Ectodermal cell (in vitro differentiated cells): ENCODE measurements around the gene NRSN1.

Experiments used
- H3K27ac ChIP-seq: 2 replicates; pipeline ENCODE4 v1.7.0; 2013; ENCODE audit warnings: mild to moderate bottlenecking, low read depth, low read length; ENCODE audit not compliant: insufficient read depth, poor library complexity, severe bottlenecking
- H3K27me3 ChIP-seq: 2 replicates; pipeline ENCODE4 v1.7.0; 2013; ENCODE audit warnings: mild to moderate bottlenecking, low read length; ENCODE audit not compliant: insufficient read depth, control insufficient read depth, poor library complexity, severe bottlenecking
- H3K36me3 ChIP-seq: one replicate; pipeline ENCODE4 v1.7.0; 2013; ENCODE audit warnings: low read length; ENCODE audit not compliant: control insufficient read depth, insufficient read depth
- H3K4me1 ChIP-seq: one replicate; pipeline ENCODE4 v1.7.0; 2013; ENCODE audit warnings: low read length; ENCODE audit not compliant: control insufficient read depth, insufficient read depth
- H3K4me3 ChIP-seq: 2 replicates; pipeline ENCODE4 v1.7.0; 2013; ENCODE audit warnings: low read depth, low read length, control low read depth; ENCODE audit not compliant: insufficient read depth
- H3K9me3 ChIP-seq: 2 replicates; pipeline ENCODE4 v1.7.0; 2013; ENCODE audit warnings: mild to moderate bottlenecking, low read length, moderate library complexity; ENCODE audit not compliant: control insufficient read depth
- WGBS, 2 experiments: methylation state at CpG; one replicate each; pipeline ENCODE4 v1.1.7; 2013; ENCODE audit warnings: missing lambda C conversion rate in 2 of 2; 5-methylcytosine and 5-hydroxymethylcytosine counted together

The NRSN1 gene

GRCh38 chr6:24152014-24152413 is 26.0 kb downstream of the NRSN1 start:
- no peak overlapping the region for H3K27ac ChIP-seq
- H3K9me3 ChIP-seq: no peaks in the 10 kb centered on the region
- H3K36me3 ChIP-seq: no peaks in the 10 kb centered on the region
- WGBS, 2 experiments: 100% methylated on average over 1 of the region's 1 CpG
- H3K4me1 ChIP-seq: no peaks in the 10 kb centered on the region
- no peak overlapping the region for H3K4me3 ChIP-seq
- no peaks in the 10 kb centered on the region for H3K27me3 ChIP-seq

- H3K4me1 ChIP-seq: no peaks in the 10 kb centered on the region
- no peak overlapping the region for H3K4me3 ChIP-seq
- H3K27ac ChIP-seq: no peak overlapping the region
- H3K36me3 ChIP-seq: no peaks in the 10 kb centered on the region
- no peaks in the 10 kb centered on the region for H3K27me3 ChIP-seq
- no peaks in the 10 kb centered on the region for H3K9me3 ChIP-seq
Observed at GRCh38 chr6:24154121-24154520, 28.1 kb downstream of the NRSN1 start.

DNA sequence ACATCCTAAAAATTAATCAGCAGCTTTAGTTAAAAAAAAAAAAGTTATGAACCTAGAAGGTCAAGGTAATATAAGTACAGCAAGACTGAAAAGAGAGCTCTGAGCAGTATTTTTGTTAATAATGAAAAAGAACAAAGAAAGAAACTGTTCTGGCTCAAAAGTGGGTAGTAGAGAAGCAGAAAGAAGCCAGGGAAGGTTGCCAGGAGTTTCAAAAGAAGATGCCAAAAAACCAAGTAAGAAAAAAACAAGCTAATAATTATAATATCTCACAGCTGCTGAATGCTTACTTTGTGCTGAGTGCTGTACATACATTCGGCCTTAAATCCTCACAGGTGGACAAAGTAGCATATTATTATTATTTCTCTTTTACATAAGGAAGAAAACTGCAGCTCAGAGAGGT is 31.9 kb downstream of the NRSN1 start:
- Histone ChIP-seq H3K4me3 (no peak overlapping the region), H3K9me3 (no peaks in the 10 kb centered on the region), H3K27ac (no peak overlapping the region), H3K27me3 (no peaks in the 10 kb centered on the region), H3K4me1 (no peaks in the 10 kb centered on the region), H3K36me3 (no peaks in the 10 kb centered on the region)
- 80% methylated on average over 1 of the region's 1 CpG; no CpG with 5 or more reads in 1 of the 2 experiments for WGBS, 2 experiments

DNA sequence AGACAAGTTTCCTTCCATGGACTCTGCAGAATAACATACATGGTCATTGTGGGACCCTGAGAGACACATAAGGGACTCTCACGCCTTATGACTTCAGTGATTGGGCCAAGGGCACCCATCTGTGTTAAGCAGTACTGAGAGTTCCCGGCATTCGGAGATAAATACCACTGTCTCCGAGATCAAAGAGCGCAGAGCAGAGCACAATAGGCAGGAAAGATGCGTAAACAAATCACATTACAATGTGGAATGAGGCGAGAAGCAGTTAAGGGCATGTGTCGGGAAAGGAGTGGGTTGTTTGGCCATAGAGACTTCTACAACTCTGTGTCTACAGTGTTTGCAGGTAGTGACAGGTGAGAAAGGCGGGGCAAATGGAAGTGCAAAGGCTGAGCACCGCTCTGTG is 57.6 kb downstream of the NRSN1 start:
- WGBS, 2 experiments: 90 to 91% methylated on average over 10 of the region's 10 CpGs
- Histone ChIP-seq H3K9me3 (no peaks in the 10 kb centered on the region), H3K27me3 (no peaks in the 10 kb centered on the region)

GRCh38 chr6:24186349-24186748 is 60.3 kb downstream of the NRSN1 start:
- Histone ChIP-seq H3K27me3 (no peaks in the 10 kb centered on the region), H3K27ac (no peak overlapping the region), H3K9me3 (no peaks in the 10 kb centered on the region), H3K4me1 (no peaks in the 10 kb centered on the region), H3K36me3 (no peaks in the 10 kb centered on the region), H3K4me3 (no peak overlapping the region)
- WGBS, 2 experiments: 82 to 85% methylated on average over 7 of the region's 7 CpGs

More for the DNA sequence above, 57.6 kb downstream of the NRSN1 start:
- H3K4me1 ChIP-seq: no peaks in the 10 kb centered on the region
- no peaks in the 10 kb centered on the region for H3K36me3 ChIP-seq
- H3K27ac ChIP-seq: no peak overlapping the region
- no peak overlapping the region for H3K4me3 ChIP-seq

DNA sequence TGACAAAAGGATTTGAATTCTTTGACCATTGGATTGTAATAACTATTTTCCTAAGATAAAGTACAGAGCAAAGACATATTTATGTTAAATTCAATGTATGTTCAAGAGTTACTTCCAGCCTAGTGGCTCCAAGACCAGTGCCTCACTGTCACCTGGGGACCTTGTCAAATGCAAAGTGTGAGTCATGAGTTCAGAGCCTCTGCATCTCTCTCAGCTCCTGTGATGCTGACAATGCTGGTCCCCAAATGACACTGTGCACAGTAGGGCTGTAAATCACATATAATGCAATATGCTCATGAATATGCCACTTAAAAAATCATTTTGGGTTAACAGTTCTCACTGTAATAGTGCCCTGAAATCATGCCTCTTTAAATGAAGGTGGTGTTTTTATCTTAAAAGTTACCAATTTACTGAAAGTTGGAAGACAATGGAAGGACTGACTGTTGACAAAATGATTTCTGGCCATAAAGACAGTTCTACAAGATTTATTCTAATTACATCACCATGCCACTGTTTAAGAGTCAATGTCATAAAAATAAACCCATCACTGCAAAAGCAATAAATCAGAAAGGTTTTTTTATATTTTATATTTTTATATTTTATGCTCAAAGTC is 62.1 kb downstream of the NRSN1 start:
- no peaks in the 10 kb centered on the region for H3K4me1 ChIP-seq
- H3K4me3 ChIP-seq: no peak overlapping the region
- no peaks in the 10 kb centered on the region for H3K27me3 ChIP-seq
- no peak overlapping the region for H3K27ac ChIP-seq
- H3K36me3 ChIP-seq: no peaks in the 10 kb centered on the region
- no peaks in the 10 kb centered on the region for H3K9me3 ChIP-seq

DNA sequence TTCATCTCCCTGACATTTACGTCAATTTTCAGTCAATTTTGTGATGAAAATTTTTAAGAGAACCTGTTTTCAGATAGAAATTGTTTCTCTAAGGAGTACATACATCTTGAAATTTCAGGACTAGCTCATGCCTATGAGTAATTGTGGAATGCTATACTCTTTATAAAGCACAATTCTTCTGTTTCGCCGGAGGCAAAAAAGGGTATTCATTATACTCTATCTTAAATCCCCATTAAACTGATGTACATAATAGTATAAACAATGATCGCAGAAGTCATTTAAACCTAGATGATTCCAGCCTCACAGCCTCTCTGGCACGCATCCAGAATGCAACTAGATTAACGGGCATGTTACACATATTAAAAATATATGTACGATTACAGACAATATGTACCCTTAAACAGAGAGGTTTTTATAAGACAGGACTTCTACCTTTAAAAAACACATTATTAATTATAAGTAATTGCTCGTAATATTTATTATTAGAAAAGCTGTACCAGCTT is 62.6 kb downstream of the NRSN1 start:
- Histone ChIP-seq H3K9me3 (no peaks in the 10 kb centered on the region), H3K36me3 (no peaks in the 10 kb centered on the region), H3K27ac (no peak overlapping the region), H3K4me1 (no peaks in the 10 kb centered on the region), H3K4me3 (no peak overlapping the region), H3K27me3 (no peaks in the 10 kb centered on the region)
- 92 to 100% methylated on average over 4 to 7 of the region's 8 CpGs for WGBS, 2 experiments

GRCh38 chr6:24191346-24191745 is 65.3 kb downstream of the NRSN1 start:
- no peak overlapping the region for H3K4me3 ChIP-seq
- H3K4me1 ChIP-seq: no peaks in the 10 kb centered on the region
- no peaks in the 10 kb centered on the region for H3K27me3 ChIP-seq
- H3K27ac ChIP-seq: no peak overlapping the region
- WGBS, 2 experiments: 46 to 47% methylated on average over 2 of the region's 2 CpGs
- no peaks in the 10 kb centered on the region for H3K36me3 ChIP-seq
- no peaks in the 10 kb centered on the region for H3K9me3 ChIP-seq

GRCh38 chr6:24193364-24193763 is 67.3 kb downstream of the NRSN1 start:
- no peaks in the 10 kb centered on the region for H3K36me3 ChIP-seq
- H3K27me3 ChIP-seq: no peaks in the 10 kb centered on the region
- H3K9me3 ChIP-seq: no peaks in the 10 kb centered on the region
- no peaks in the 10 kb centered on the region for H3K4me1 ChIP-seq
- H3K27ac ChIP-seq: no peak overlapping the region
- H3K4me3 ChIP-seq: no peak overlapping the region

DNA sequence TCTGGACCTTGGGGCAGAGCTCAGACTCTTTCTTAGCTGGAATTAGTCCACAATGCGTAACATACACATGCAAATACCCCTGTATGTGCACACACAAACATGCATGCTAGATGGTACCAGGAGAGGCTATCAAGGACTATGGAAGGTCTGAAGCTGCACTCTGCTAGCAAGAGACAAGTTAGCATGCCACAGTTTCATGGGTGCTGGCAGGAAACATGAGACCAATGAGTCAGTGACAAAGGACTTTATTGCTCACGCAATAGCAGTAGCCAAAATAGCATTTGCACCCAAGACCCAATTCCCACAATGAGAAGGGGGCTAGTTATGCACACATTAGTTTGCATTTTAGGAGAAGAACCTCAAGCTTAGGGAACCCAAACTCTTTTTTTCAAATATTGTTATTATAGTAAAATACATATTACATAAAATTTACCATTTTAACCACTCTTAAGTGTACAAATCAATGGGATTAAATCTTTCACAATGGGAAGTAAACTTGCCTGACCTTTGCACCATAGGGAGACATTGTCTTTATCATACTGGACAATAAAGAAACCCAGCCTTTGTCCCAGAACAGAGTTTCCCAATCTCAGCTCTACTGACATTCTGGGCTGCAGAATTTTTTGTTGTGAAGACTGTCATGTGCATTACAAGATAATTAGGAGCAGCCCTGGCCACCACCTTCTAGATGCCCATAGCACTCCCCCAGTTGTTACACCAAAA is 69.1 kb downstream of the NRSN1 start:
- Histone ChIP-seq H3K4me1 (no peaks in the 10 kb centered on the region), H3K36me3 (no peaks in the 10 kb centered on the region), H3K27me3 (no peaks in the 10 kb centered on the region), H3K9me3 (no peaks in the 10 kb centered on the region), H3K27ac (no peak overlapping the region), H3K4me3 (no peak overlapping the region)
- WGBS, 2 experiments: 88 to 94% methylated on average over 2 of the region's 2 CpGs
